ENCODE measurements around the gene SERPINI2.

SERPINI2 gene

DNA sequence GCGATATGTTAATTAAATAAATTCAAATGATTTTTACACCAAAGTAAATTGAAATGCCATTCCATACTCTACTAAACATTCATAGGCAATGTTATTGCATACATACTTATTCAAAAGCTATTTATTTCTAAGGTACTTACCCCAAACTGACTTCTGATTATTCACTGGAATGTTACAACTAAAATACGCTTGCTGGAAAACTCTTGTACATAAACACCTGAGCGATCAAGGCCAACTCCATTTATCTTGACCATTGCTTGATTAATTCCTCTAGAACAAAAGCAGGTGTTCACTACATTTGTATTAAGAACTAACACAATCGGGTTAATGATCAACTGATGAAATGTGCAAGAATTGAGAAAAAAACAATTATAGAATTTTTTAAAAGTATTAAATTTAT lies at the start of gene SERPINI2:
Gene SERPINI2, minus strand, starts transcription at position 180 of the 400 bp plus-strand sequence. CDS start 2,208 bp downstream, outside the sequence.
- no peak for DNase-seq

DNA sequence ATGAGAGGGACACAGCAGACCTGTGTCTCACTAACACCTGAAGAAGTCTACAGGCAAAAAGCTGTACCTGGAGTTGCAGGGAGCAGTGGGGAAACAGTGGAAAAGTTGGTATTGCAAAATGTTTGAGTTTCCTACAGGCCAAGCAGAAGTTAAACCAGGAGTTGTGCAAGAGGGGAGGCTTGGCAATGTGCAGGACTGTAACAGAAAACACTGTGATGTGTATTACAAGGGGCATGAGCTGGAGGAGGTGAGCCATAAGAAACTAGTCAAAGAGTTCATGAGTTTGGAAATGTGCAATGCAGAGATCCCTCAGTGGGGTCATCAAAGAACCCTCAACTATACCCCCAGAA lies 47.1 kb upstream of the SERPINI2 start:
- DNase-seq, result no peak

- no peak for DNase-seq
Measured at GRCh38 chr3:167520266-167521005, 46.6 kb upstream of the SERPINI2 start.

DNA sequence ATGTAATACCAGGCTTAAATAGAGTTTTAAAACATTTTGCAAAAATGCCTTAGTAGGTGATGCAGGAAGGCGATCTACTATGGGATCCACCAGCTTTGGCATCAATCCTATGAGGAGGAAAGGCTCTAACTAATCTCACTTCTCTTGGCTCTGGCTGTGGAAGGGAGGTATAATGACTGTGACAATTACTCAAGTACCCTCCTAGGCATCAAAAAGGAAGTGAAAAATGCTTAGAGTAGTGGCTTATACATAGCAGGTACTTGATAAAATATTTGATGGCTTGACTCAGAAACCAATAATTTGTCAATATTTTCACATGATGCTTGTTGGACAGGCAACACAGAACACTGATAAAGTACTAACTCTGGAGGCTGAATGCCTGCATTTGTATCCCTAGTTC lies 34.1 kb upstream of the SERPINI2 start:
- no peak for DNase-seq

GRCh38 chr3:167502401-167502800 lies 28.6 kb upstream of the SERPINI2 start:
- DNase-seq, result no peak

GRCh38 chr3:167501941-167502340 lies 28.1 kb upstream of the SERPINI2 start:
- no peak for DNase-seq

DNA sequence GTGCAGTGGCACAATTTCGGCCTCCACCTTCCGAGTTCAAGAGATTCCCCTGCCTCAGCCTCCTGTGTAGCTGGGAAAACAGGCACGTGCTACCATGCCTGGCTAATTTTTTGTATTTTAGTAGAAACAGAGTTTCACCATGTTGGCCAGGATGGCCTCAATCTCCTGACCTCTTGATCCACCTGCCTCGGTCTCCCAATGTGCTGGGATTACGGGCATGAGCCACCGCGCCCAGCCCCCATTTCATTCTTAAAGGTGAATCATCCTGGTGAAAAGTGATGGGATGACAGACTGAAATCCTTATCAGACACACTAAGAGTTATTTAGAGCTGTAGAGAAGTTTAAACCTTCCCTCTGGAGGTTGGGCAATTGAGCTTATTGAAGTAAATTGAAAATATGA lies 24.1 kb upstream of the SERPINI2 start:
- DNase-seq, result no peak

DNA sequence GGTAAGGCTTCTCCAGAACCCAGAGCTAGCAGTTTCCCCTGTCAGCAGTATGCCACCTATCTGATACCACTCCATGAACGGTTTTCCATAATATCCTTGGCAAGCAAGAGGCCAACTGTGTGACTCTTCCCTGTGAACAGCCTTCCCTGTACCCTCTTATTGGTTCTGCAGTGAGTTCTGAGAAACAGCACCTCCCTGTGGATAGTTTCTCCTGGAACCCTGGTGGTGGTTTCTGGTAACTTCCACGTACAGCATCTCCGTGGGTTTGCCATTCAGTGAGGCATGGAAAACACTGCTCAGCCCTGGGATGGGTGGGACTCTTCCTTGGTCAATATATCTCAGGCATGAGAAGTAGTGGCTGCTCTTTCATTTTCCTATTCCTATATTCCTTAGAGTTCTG lies 19.4 kb upstream of the SERPINI2 start:
- no peak for DNase-seq

- no peak for DNase-seq
Measured at GRCh38 chr3:167491621-167492020, 17.8 kb upstream of the SERPINI2 start.

DNA sequence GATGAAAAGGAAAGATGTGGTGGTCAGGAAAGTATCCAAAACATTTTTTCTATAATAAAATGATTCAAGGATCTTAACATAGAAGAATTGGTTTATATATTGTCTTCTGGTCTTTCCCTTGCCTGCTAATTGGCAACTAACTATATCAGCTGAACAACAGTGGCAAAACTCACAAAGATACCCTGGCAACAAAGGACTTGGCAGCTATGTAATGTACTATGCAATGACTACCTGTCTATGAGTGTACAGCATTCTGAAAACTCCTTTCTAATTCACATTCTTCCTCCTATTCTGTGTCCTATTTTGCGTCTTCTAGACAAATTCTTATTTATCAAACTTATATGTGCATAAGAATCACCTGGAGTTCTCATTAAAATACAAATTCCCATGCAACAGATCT lies 15.7 kb upstream of the SERPINI2 start:
- DNase-seq, result no peak

- no peak for DNase-seq
Measured at GRCh38 chr3:167487556-167487955, 13.7 kb upstream of the SERPINI2 start.

- DNase-seq, result no peak
Measured at GRCh38 chr3:167484551-167484950, 10.7 kb upstream of the SERPINI2 start.

GRCh38 chr3:167483708-167484475 lies 10.1 kb upstream of the SERPINI2 start:
- DNase-seq, result no peak

DNA sequence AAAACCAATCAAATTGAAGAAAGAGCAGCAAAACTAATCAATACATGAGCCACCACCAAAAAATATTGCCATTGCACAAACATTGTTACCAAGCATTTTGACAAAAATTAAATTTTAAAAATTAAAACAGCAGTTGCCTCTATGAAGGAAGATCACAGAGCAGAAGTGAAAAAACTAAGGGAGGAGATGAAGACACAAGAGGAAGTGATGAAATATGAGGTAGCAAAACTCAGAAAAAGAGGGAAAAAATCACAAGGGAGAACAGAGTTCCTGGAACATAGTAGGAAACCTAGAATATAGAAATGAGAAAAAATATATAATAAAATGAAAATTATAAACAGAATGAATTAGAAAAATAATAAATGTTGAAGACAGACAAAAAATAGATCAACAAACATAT lies 7.3 kb upstream of the SERPINI2 start:
- DNase-seq, result no peak

GRCh38 chr3:167480748-167481147 lies 6.9 kb upstream of the SERPINI2 start:
- no peak for DNase-seq

GRCh38 chr3:167469381-167469780 lies 4.5 kb downstream of the SERPINI2 start:
- DNase-seq, result no peak

DNA sequence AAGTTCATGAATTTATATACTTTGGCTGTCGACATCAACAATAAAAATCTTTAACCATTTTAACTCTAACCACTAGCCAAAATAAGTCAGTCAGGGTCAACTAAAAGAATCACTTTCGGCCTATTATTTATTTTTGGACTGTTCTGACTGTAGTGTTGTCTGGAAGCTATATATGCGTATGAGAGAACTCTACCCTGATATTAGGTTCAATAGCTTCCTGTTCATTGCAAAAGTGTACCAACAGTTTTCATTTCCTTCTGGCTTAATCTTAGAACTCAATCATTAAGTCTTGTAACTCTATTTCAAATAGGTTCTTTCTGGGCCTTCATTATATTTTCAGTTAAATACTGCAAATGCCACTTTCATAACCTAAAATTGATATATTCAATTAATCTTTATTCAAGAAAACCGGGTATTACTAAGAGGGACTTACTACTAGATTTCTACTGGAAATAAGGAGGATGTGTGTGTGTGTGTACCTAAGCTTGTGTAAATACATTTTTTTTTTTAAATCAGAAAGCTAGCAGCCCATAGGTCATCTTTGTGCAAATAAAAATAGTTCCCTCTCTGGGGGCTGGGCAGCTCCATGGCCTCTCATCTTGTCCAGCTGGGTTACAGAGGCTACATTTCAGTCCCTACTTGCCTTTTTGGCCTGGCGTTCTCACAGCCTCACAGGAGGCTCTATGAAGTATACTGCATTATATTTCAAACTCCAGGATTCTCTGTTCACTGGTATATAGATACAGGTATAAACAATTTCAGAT lies 5.8 kb downstream of the SERPINI2 start:
- no peak for DNase-seq

DNA sequence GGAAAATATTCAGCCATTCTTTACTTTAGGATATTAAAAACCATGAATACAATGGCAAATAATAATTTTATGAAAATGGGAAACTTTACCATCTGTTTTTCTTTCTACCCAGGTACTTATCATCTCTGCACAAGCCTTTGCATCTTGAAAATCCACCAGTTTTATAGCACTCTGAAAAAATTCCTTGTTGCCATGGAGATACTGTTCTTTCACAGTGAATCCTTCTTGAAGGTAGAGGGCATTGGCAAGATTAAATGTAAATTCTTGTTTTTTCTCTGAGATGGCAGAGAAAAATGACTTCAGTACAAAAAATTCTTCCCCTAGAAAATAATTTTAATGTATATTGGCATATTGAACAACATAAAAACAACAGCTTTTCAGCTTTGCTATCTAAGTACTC lies 6.9 kb downstream of the SERPINI2 start:
- DNase-seq, result no peak

- no peak for DNase-seq
Measured at GRCh38 chr3:167456157-167456799, 17.6 kb downstream of the SERPINI2 start.

DNA sequence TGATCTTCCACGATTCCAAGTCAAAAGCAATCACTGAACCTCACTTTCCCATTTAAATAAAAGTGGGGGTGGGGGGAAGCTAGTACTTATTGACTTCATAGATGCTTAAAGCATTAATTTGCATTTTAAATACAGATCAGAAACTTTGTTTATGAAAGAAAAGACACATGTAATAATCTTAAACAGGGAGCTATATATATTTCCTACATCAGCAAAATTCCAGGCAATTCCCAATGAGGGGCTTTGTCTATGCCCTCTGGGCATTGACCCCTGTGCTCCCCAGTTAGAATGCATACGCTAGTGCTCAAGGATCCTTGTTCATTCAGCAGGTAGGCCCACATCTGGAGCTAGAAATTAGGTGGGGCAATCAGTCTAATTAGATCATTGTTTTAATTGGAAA lies 20.0 kb downstream of the SERPINI2 start:
- DNase-seq, result no peak

GRCh38 chr3:167451282-167451681 lies 22.6 kb downstream of the SERPINI2 start:
- DNase-seq, result no peak

DNA sequence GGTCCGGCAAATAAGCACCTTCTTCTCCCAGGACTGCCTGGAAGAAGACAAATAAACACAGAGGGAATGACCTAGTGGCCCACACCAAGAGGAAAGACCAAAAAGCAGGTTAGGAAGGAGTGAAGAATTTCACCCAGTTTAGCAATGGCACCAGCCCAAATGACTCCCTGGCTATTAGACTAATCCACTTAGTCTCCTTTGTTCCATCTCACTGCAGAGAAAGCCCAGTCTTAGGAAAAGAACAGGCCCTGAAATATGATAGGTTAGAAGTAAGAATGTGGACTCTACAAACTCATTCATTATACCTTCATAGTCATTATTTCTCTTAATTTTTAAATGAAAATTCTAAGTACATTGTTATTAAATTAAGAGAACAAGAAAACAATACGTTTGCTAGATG lies 23.2 kb downstream of the SERPINI2 start:
- DNase-seq, result no peak

- DNase-seq, result no peak
Measured at GRCh38 chr3:167450195-167450594, 23.6 kb downstream of the SERPINI2 start.

Data from GOT3 (cell line).